NCI-H1436 treated with DMSO at 0.1 percent for 48 hours (cell line): ENCODE data around the gene IMMT.

ENCODE experiments used
- DNase-seq: peaks from one replicate; lab custom pipeline; 2025; lab: John Stamatoyannopoulos, UW

Gene IMMT

DNA sequence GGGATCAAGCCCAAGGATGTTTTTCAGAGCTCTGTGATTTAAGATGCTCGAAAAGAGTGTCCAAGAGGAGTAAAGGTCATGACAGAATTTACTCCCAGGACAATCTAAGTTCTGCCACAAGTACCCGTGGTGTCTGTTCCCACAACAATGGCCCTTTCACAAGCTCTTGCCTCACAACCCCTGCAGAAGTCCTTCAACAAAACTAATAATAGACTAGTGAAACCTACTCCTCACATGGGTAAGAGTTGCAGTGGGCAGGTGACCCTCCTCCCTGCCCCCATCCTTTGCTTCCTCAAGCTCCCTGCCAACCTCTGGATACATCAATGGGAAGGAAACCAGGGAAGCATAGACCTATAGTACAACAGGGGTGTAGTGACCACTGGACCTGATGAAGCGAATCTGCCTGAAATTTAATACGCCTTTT, 54.3 kb downstream of the IMMT start:
- DNase-seq, result no peak

- DNase-seq, result no peak
Measured at GRCh38 chr2:86139981-86140380, 55.3 kb downstream of the IMMT start.

- DNase-seq, result no peak
Measured at GRCh38 chr2:86138736-86139625, 56.3 kb downstream of the IMMT start.

DNA sequence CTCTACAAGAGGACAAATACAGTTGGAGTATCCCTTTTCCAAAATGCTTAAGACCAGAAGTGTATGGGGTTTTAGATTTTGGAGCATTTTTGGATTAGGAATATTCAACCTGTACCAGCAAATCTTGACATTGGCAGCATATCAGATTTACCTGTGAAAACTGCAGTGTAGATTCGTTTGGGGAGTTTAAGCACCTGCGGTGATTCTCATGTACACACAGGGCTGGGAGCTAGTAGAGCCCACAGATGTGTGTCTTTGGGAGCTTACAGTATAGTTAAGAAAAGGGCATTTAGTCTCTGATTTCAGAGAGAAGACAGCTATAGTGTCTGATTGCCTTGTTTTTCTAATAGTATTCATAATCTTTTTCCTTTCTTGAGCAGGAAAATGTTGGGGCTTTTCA, 59.1 kb downstream of the IMMT start:
- DNase-seq, result no peak

- no peak for DNase-seq
Measured at GRCh38 chr2:86135653-86136052, 59.6 kb downstream of the IMMT start.

- DNase-seq, result no peak
Measured at GRCh38 chr2:86134709-86135108, 60.6 kb downstream of the IMMT start.

GRCh38 chr2:86124683-86125082, 70.6 kb downstream of the IMMT start:
- DNase-seq, result peak; percentile 2

DNA sequence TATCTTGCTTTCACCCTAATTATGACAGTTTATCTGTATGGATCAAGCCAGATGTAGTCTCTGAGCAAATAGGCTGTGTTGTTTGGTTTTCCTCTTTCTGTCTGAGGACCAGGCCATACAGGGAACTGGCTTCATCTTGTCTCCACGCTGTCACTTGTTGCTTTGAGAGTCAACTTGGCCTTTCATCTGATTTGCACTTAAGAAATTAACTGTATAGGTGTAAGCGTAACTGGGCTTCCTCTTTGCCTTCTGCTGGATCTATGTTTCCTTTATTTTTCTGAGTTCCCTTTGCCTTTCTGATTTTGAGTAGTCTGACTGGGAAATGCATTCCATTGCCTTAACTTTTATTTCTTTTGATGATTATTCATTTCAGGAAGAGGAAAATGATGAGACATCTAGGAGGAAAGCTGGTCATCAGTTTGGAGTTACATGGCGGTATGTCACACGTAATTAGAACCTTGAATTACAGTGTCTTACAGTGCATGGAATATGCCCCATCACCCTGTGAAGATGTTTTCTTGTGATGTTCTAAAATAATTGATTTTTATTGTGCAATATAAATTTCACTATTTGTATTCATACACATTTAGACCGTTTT, 71.8 kb downstream of the IMMT start:
- no peak for DNase-seq

DNA sequence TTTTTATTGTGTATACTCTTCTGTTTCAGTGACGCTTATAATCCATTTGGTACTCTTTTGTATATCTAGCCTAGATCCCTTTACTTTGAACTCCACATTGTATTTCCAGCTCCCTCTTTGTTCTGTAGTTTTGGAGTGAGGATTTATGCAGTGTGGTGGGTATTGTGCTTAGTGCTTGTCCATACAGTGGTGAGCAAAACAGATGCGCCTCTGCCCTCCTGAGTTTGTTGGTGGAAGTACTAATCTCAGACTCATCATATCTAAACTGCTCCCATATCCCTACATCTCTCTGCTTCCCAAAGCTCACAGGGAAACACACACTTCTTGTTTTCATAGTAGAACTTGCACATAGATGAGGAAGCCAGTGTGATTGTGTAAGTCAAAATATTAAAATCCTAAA, 77.1 kb downstream of the IMMT start:
- DNase-seq, result no peak

- no peak for DNase-seq
Measured at GRCh38 chr2:86107031-86107430, 88.2 kb downstream of the IMMT start.

DNA sequence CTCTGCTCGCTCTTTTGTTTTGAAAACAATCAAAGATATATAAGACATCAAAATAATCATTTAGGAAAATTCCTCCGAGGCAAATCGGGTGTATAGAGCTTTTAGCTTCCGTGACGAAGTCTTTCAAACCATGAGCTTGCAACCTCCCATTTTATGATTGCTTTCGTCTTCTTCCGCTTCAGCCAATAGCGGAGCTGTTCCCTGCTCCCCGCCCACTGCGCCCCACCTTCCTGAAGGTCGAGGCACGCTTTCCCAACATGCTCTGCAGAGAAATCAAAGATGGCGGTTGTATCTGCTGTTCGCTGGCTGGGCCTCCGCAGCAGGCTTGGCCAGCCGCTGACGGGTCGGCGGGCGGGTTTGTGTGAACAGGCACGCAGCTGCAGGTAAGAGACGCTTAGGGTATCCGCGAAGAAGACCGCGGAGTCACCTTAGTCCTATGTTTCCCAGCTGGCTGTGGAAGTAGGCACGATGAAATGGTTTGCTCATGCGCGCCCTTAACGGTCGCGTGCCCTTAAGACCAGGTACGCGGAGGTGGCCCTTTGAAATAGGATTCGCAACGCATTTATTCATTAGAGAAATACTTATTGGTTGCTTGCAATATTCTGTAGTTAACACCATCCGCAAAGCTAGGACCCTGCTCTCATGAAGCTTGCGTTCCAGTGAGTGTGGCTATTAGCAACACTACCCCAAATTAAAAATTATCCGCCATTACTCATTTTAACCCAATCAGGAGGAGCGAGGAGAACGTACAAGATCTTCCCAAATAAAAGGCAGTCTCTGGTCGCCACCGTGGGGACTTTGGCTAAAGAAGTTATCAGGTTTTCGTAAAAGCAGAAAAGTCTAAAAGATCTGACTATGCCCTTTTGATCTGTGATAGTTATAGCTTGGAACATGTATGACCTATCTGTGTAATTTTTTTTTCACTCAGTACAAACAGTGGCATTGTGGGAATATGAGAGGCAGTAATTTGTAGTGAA, 89.0 kb downstream of the IMMT start, which contains the start of gene PTCD3:
Gene PTCD3, plus strand, starts transcription at position 267 of the 977 bp plus-strand sequence. Its CDS starts 13 bp downstream, at position 280.
- peak; percentile 88 for DNase-seq

DNA sequence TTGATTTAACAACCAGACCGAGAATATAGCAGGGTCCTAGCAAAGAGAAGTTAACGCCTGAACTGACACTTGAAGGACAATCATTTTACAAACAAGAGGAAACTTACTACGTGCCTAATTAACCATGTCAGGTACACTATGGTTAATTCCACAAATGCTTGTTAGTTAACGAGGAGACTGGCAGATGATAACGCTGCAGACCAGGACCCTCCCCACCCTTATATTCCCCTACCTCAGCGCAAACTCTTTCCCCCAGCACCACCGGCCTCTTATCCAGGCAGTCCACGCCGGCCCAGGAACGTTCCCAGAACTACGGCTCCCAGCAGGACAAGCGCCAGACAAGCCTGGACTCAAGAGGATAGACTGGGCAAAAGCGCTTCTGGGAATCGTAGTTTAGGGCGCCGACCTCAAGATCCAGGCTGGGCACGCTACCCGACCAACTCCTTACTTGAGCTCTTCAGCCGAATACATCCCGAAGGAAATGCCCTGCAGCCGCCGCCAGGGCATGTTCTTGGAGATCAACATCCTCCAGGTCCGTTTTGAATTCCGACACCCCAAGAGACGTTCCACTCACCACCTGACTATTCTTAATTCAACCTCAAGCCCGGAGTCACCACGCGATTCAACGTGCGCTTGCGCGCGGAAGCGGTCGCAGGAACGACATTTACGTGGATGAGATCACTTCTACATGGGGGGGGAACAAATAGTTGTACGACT, 89.9 kb downstream of the IMMT start, which contains the start of gene POLR1A:
Gene POLR1A, minus strand, starts transcription at position 635 of the 717 bp plus-strand sequence. Its CDS starts 110 bp downstream, at position 525.
- DNase-seq, result peak; percentile 88

- DNase-seq, result no peak
Measured at GRCh38 chr2:86102157-86102556, 93.1 kb downstream of the IMMT start.

DNA sequence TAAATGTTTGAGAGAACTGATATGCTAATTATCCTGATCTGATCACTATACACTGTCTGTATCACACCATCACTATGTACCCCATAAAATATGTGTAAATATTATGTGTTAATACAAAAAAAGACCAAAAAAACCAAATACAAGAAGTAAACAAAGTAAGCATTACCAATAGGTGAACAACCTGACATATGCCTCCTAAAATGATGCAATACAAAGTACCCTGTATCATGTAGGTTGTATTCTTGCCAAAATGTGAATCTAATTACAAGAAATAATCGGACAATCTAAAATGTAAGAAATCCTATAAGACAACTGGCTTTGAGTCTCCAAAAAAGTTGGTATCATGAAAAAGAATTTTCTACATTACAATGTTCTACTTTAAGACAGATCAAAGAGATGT, 97.3 kb downstream of the IMMT start:
- no peak for DNase-seq

DNA sequence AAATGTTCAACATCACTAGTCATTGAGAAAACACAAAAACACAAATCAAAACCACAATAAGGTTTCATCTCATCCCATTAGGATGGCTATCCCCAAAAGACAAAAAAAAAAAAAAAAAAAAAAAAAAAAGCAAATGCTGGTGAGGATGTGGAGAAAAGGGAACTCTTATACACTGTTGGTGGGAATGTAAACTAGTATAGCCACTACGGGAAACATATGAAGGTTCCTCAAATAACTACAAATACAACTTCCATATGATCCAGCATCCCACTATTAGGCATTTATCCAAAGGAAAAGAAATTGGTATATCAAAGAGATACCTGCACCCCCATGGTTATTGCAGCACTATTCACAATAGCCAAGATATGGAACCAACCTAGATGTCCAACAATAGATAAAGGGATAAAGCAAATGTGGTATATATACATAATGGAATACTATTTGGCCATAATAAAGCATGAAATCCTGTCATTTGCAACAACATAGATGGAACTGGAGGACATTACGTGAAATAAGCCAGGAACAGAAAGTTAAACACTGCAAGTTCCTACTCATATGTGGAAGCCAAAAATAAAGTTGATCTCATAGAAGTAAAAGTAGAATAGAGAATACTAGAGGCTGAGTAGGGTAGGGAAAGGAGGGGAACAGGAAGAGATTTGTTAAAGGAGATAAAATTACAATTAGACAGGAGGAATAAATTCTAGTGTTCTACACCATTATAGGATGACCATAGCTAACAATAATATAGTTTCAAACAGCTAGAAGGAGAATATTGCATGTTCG, 98.0 kb downstream of the IMMT start:
- no peak for DNase-seq

DNA sequence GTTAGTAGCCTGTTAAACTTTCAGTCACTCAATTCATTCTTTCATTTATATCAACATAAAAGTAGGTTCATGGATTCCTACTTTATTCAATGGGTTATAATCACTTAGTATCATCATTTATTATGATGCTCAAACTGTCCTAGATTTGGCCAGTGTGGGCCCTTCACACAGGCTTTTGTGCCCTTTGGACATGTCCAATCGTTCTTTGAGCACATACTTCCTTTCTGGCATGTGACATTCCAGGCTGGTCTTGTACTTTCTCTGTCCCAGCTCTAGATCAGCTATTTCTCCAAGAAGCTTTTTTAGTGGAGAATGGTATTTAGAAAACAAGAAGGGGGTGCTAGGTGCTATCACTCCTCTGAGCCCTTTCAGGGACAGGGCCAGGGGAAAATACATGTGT, 101.0 kb downstream of the IMMT start:
- no peak for DNase-seq
